HepG2 (cell line): ENCODE results near the gene COMP. TPM values are rescaled to one million over a fixed set of nuclear protein-coding genes. Genes with fewer than 3 reads are reported as not detected.

Experiments
- ATAC-seq: fragments of 200-7000 bp; cut with Tn5 transposase; 3 replicates; pipeline ENCODE4 v1.9.1; 2020; ENCODE audit warnings: mild to moderate bottlenecking, moderate library complexity
- BruUV-seq: library from RNA; stranded (reverse); fragments of 400-500 nt; replicated peaks from 2 replicates; lab custom pipeline; 2021; lab: Mats Ljungman, UMichigan
- CTCF ChIA-PET: fragments of 300-600 bp; formaldehyde crosslinking; extraction: SDS; loops from one replicate; lab custom pipeline; 2021; ENCODE audit warnings: low total read pairs, inconsistent platforms, low intra/inter-chr PET ratio; lab: Yijun Ruan, JAX
- POLR2A ChIA-PET: fragments of 350-600 bp; sonication (Branson Sonifier 250); formaldehyde crosslinking; loops from one replicate; lab custom pipeline; 2020; ENCODE audit warnings: antibody characterized with exemption, inconsistent platforms; lab: Yijun Ruan, JAX
- DNase-seq: peaks from one replicate; pipeline ENCODE4 v3.0.0-alpha.2; 2015; ENCODE audit warnings: low spot score
- FAIRE-seq: peaks from 3 replicates; lab custom pipeline; 2011; peaks lifted over from hg19 to GRCh38; lab: Jason Lieb, UNC
- H2AFZ ChIP-seq: one replicate; pipeline ENCODE4 v1.6.1; 2011; ENCODE audit warnings: low read length, inconsistent platforms
- H3K27ac ChIP-seq: fragments of 300-600 bp; 3 replicates; pipeline ENCODE4 v1.8.0; 2011; ENCODE audit warnings: mixed run types, mild to moderate bottlenecking, mixed read lengths, low read length, inconsistent platforms; ENCODE audit not compliant: insufficient read depth; ENCODE audit errors: extremely low read length
- H3K27me3 ChIP-seq, 2 experiments: fragments of 200-600 bp in 1 of 2; 2 replicates in 1 of 2; 3 replicates in 1 of 2; pipeline versions ENCODE4 v1.6.0 to v1.8.0; 2011; ENCODE audit warnings: low read length in 2 of 2, mild to moderate bottlenecking in 2 of 2, moderate library complexity in 2 of 2, inconsistent platforms in 1 of 2; ENCODE audit not compliant: insufficient read depth in 2 of 2, control insufficient read depth in 1 of 2
- H3K36me3 ChIP-seq, 2 experiments: fragments of 200-600 bp in 1 of 2; replicated peaks in 1 of 2; 2 replicates in 1 of 2; 3 replicates in 1 of 2; pipeline versions ENCODE4 v1.5.1 to v1.8.0; 2011; ENCODE audit warnings: low read length in 2 of 2, inconsistent platforms in 1 of 2; ENCODE audit not compliant: insufficient read depth in 2 of 2, control insufficient read depth in 1 of 2
- H3K4me1 ChIP-seq: 2 replicates; pipeline ENCODE4 v1.5.1; 2012; ENCODE audit warnings: low read length, inconsistent platforms; ENCODE audit not compliant: insufficient read depth
- H3K4me2 ChIP-seq: 2 replicates; pipeline ENCODE4 v1.6.0; 2011; ENCODE audit warnings: low read depth, low read length, inconsistent platforms
- H3K4me3 ChIP-seq, 3 experiments: fragments of 200-600 bp in 1 of 3; sonication (generic), shearing (Covaris generic) in 1 of 3; replicated peaks in 1 of 3; 2 replicates each; pipeline ENCODE4 v1.5.1; 2011 to 2016; ENCODE audit warnings: low read length in 3 of 3, inconsistent platforms in 2 of 3, low read depth in 2 of 3, mild to moderate bottlenecking in 2 of 3, control low read depth in 1 of 3, mixed read lengths in 1 of 3; ENCODE audit not compliant: insufficient read depth in 1 of 3
- H3K79me2 ChIP-seq: one replicate; pipeline ENCODE4 v1.6.1; 2011; ENCODE audit warnings: low read length, inconsistent platforms; ENCODE audit not compliant: insufficient read depth
- H3K9ac ChIP-seq: 2 replicates; pipeline ENCODE4 v1.6.0; 2011; ENCODE audit warnings: mild to moderate bottlenecking, low read depth, low read length, inconsistent platforms; ENCODE audit not compliant: insufficient read depth
- H3K9me3 ChIP-seq: 2 replicates; pipeline ENCODE4 v1.5.1; 2012; ENCODE audit warnings: mild to moderate bottlenecking, low read length
- H4K20me1 ChIP-seq: 2 replicates; pipeline ENCODE4 v1.6.0; 2011; ENCODE audit warnings: inconsistent platforms, mild to moderate bottlenecking, low read length, moderate library complexity; ENCODE audit not compliant: insufficient read depth
- HNF1A ChIP-seq, 2 experiments: sonication (generic) in 1 of 2; formaldehyde crosslinking in 1 of 2; IDR thresholded peaks; 2 replicates each; pipeline versions ENCODE4 v1.4.0 to v1.6.1; 2016 to 2020; ENCODE audit warnings: borderline replicate concordance in 1 of 2, low read depth in 1 of 2, mild to moderate bottlenecking in 1 of 2, missing genetic modification reagents in 1 of 2
- KLF6 ChIP-seq: IDR thresholded peaks from 2 replicates; pipeline ENCODE4 v1.8.0; 2016; ENCODE audit warnings: missing biosample characterization, missing genetic modification reagents
- RAD21 ChIP-seq: fragments of 450-650 bp; formaldehyde crosslinking; IDR thresholded peaks from 2 replicates; pipeline ENCODE4 v1.5.0; 2020; ENCODE audit warnings: mild to moderate bottlenecking
- SMC3 ChIP-seq: IDR thresholded peaks from 2 replicates; pipeline ENCODE4 v1.6.1; 2011; ENCODE audit warnings: low read length, improper control_type of control experiment
- SRSF4 ChIP-seq: fragments of 200-400 bp; formaldehyde crosslinking; IDR thresholded peaks from one replicate; pipeline ENCODE4 v1.6.1; 2018; ENCODE audit warnings: mild to moderate bottlenecking, low read depth, low read length, moderate library complexity; ENCODE audit not compliant: poor library complexity, severe bottlenecking
- STAG1 ChIP-seq: sonication (generic); formaldehyde crosslinking; IDR thresholded peaks from 2 replicates; pipeline ENCODE4 v1.4.0; 2020; ENCODE audit warnings: missing genetic modification reagents
- TEAD3 ChIP-seq: optimal IDR thresholded peaks from 2 replicates; pipeline ENCODE3; 2016; ENCODE audit warnings: borderline replicate concordance
- XRCC5 ChIP-seq: fragments of 200-400 bp; formaldehyde crosslinking; optimal IDR thresholded peaks from 2 replicates; pipeline ENCODE3; 2017; ENCODE audit warnings: mild to moderate bottlenecking, low read length
- ZNF225 ChIP-seq: sonication (generic); formaldehyde crosslinking; IDR thresholded peaks from 2 replicates; pipeline ENCODE4 v1.4.0; 2020; ENCODE audit warnings: mild to moderate bottlenecking, missing genetic modification reagents
- WGBS: methylation state at CpG from one replicate; pipeline ENCODE4 v1.1.6; 2017; ENCODE audit warnings: low lambda C conversion rate; 5-methylcytosine and 5-hydroxymethylcytosine counted together
- in situ Hi-C: cut with HindIII; loops from 2 replicates; pipeline ENCODE4 v1.10.0; 2017; ENCODE audit warnings: low pct_unique_long_range_greater_than_20kb; ENCODE audit not compliant: extremely low pct_ligation_motif_present
- intact Hi-C: fragments of 100-400 bp; cut with micrococcal nuclease; formaldehyde crosslinking; loops from one replicate; pipeline ENCODE4 v1.10.0; 2022; ENCODE audit not compliant: unreplicated experiment
- polyA plus RNA-seq, 8 experiments: library from polyadenylated mRNA; depleted of rRNA in 3 of 8; stranded (reverse) in 7 of 8; unstranded in 1 of 8; fragments of >200 nt; fragmentation: Illumina TruSeq in 4 of 8; extraction: Trizol in 4 of 8; gene quantifications; 2 replicates each; pipeline versions ENCODE4 v1.2.1 to v1.2.3, GENCODE V29; 2011 to 2016; ENCODE audit warnings: low read depth in 4 of 8, missing spikeins in 1 of 8, mixed read lengths in 1 of 8; ENCODE audit not compliant: insufficient read depth in 1 of 8
- total RNA-seq, 5 experiments: library from RNA; depleted of rRNA; stranded (reverse); fragments of >200 nt; fragmentation: Illumina TruSeq; extraction: Trizol; gene quantifications; 2 replicates each; pipeline ENCODE4 v1.2.3, GENCODE V29; 2016; ENCODE audit warnings: low read depth in 1 of 5
- TF ChIP-seq, protein P1 (sequence below): sonication (generic); formaldehyde crosslinking; IDR thresholded peaks from 2 replicates; pipeline ENCODE4 v1.5.0; 2020; ENCODE audit warnings: mild to moderate bottlenecking, missing genetic modification reagents, moderate library complexity
- TF ChIP-seq, protein P2 (sequence below): IDR thresholded peaks from 2 replicates; pipeline ENCODE4 v1.6.1; 2012; ENCODE audit warnings: low read depth, low read length, improper control_type of control experiment

The COMP gene
- total and polyA plus RNA-seq, 2 of the 13 experiments (the other 11 are each of a cell fraction or from before 2014, with no cell fraction given), result 0.04 to 0.13 TPM

GRCh38 chr19:18814063-18814462 is 23.0 kb upstream of the COMP start:
- Histone ChIP-seq H3K9ac (no peak overlapping the region), H3K4me1 (peaks cover 33% of the 10 kb centered on the region), H3K27ac (no peak overlapping the region), H3K79me2 (no peaks in the 10 kb centered on the region), H3K36me3 (no peaks in the 10 kb centered on the region), H4K20me1 (no peaks in the 10 kb centered on the region), H2AFZ (no peak overlapping the region), H3K4me2 (no peak overlapping the region), H3K27me3 (peaks cover 8 to 22% of the 10 kb centered on the region in 2 experiments), H3K9me3 (no peaks in the 10 kb centered on the region), H3K4me3 (no peak overlapping the region)
- POLR2A ChIA-PET, result no interaction called here
- FAIRE-seq (peak; percentile 37), DNase-seq (no peak), ATAC-seq (peak; percentile 74)
- TF ChIP-seq TEAD3 (CRISPR knock-in tag), result peak; percentile 41
- no peak for TF ChIP-seq XRCC5
- peak; percentile 25; the same call in 1 of the 2 replicates for TF ChIP-seq SMC3
- no peak for TF ChIP-seq HNF1A (IDR thresholded peaks at IDR 0.05; ENCODE audit: low read depth)
- no peak for TF ChIP-seq HNF1A (CRISPR knock-in tag; IDR thresholded peaks at IDR 0.05; ENCODE audit: borderline replicate concordance)
- TF ChIP-seq, protein P1, sequence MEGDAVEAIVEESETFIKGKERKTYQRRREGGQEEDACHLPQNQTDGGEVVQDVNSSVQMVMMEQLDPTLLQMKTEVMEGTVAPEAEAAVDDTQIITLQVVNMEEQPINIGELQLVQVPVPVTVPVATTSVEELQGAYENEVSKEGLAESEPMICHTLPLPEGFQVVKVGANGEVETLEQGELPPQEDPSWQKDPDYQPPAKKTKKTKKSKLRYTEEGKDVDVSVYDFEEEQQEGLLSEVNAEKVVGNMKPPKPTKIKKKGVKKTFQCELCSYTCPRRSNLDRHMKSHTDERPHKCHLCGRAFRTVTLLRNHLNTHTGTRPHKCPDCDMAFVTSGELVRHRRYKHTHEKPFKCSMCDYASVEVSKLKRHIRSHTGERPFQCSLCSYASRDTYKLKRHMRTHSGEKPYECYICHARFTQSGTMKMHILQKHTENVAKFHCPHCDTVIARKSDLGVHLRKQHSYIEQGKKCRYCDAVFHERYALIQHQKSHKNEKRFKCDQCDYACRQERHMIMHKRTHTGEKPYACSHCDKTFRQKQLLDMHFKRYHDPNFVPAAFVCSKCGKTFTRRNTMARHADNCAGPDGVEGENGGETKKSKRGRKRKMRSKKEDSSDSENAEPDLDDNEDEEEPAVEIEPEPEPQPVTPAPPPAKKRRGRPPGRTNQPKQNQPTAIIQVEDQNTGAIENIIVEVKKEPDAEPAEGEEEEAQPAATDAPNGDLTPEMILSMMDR, result peak; percentile 66
- TF ChIP-seq STAG1 (CRISPR knock-in tag), result peak; percentile 59
- no peak for TF ChIP-seq SRSF4
- TF ChIP-seq KLF6 (CRISPR knock-in tag), result no peak
- TF ChIP-seq, protein P2, sequence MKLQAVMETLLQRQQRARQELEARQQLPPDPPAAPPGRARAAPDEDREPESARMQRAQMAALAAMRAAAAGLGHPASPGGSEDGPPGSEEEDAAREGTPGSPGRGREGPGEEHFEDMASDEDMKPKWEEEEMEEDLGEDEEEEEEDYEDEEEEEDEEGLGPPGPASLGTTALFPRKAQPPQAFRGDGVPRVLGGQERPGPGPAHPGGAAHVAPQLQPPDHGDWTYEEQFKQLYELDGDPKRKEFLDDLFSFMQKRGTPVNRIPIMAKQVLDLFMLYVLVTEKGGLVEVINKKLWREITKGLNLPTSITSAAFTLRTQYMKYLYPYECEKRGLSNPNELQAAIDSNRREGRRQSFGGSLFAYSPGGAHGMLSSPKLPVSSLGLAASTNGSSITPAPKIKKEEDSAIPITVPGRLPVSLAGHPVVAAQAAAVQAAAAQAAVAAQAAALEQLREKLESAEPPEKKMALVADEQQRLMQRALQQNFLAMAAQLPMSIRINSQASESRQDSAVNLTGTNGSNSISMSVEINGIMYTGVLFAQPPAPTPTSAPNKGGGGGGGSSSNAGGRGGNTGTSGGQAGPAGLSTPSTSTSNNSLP, result no peak
- TF ChIP-seq ZNF225, result no peak
- TF ChIP-seq RAD21 (CRISPR knock-in tag), result 0 out of 2 replicates have a peak, but pooled peaks have one; percentile 34
- in situ Hi-C loops, result no loop called here
- CTCF ChIA-PET, result no interaction called here
- BruUV-seq, result no TSS peak
- WGBS, result 10% methylated on average over 9 of the region's 9 CpGs
- intact Hi-C loops, result no loop called here
